Measurements from ENCODE around the gene DHDH.
A peak's percentile ranks its signal among the peaks of the same experiment; 100 is the strongest.

The DHDH gene

DNA sequence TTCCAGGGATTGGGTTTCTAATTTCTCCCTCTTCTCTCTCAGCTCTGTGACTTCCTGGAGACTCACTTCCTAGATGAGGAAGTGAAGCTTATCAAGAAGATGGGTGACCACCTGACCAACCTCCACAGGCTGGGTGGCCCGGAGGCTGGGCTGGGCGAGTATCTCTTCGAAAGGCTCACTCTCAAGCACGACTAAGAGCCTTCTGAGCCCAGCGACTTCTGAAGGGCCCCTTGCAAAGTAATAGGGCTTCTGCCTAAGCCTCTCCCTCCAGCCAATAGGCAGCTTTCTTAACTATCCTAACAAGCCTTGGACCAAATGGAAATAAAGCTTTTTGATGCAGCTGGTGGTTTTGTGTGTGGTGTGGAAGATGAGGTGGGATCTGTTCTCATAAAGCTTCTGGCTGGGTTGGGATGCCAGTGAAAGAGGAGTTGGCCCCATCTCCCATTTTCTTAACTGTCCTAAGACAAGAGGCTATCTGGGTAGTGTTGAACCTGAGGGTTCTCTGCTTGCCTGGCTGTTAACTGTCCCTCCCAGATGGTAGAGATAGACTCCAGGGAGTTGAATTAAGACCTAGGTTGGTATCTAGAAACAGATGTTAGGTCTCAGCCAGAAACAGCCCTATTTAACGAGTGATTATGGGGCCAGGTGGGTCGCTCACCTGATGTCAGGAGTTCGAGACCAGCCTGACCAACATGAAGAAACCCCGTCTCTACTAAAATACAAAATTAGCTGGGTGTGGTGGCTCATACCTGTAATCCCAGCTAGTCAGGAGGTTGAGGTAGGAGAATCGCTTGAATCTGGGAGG is 33.2 kb downstream of the DHDH start:
- DNase-seq (ENCODE audit: low read depth in 3 of 3): no peak

DNA sequence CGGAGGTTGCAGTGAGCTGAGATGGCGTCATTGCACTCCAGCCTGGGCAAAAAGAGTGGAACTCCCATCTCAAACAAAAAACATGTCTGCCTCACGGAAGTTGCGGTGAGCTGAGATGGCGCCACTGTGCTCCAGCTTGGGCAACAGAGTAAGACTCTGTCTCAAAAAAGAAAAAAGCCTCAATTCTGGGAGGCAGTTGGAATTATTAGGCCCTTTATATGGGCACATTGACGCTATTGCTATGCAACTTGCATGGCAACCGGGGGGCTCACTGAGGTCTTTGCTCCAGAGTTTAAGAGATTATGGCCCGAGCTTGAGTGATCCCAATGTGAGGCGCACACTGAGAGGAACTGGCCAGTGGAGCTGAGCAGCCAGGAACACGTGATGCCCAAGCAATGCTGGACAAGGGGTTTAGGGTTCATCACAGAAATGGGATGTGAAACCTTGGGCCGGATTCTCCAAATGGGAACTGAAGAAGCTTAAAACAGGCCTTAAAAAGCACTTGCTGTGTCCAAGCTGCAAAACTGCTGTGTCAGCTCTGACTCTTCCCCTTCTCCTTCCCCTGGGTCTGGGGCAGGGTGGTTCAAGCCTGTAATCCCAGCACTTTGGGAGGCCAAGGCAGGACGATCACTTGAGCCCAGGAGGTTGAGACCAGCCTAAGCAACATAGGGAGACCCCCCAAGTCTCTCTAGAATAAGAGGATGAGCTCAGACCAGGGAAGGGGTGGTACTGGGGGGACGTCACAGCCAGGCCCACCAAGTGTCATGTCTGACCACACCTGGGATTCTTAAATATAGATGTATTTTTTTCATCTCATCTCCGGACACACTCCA is 34.1 kb downstream of the DHDH start:
- DNase-seq (ENCODE audit: low read depth in 3 of 3): no peak

DNA sequence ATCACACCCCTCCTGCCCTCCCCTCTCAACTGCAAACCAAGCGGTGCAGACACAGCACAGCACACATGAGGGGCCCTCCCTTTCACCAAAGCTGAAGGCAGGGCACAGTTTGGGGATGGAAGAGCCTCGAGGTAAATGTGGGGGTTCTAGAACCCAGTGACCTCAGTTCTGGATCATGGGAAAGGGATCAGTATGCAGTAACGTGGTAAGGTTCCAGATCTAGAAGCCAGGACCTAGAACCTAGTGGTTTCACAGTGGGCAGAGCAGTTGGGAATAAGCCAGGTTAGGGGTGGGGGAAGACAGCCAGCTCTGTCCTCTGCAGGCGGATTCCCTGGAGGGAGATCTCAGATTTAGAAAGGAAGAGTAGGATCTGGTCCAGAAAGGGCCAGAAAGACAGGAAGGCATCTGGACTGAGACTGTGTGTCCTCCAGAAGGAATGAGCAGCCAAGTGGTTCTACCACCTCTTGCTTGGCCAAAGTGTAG is 34.7 kb downstream of the DHDH start:
- DNase-seq (ENCODE audit: low read depth in 3 of 3): no peak

DNA sequence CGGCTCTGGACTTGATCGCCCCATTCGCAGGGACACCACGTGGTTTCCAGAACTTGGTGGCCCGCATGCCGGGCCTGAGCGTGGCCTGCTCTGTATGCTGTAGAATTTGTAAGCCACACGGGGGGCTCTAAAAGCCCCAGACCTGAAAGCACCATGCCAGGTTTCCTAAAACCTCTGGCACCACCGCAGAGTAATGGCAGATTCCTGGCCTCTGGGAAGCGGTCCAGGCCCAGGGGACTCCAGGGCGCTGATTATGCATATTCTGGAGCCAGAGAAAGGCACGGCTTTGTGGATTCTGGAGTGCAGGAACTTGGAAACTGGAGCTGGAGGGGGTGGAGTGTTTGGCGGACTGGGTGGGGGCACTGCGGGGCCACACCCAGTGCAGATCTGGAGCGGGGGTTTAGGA is 35.3 kb downstream of the DHDH start:
- DNase-seq (ENCODE audit: low read depth in 3 of 3): no peak

DNA sequence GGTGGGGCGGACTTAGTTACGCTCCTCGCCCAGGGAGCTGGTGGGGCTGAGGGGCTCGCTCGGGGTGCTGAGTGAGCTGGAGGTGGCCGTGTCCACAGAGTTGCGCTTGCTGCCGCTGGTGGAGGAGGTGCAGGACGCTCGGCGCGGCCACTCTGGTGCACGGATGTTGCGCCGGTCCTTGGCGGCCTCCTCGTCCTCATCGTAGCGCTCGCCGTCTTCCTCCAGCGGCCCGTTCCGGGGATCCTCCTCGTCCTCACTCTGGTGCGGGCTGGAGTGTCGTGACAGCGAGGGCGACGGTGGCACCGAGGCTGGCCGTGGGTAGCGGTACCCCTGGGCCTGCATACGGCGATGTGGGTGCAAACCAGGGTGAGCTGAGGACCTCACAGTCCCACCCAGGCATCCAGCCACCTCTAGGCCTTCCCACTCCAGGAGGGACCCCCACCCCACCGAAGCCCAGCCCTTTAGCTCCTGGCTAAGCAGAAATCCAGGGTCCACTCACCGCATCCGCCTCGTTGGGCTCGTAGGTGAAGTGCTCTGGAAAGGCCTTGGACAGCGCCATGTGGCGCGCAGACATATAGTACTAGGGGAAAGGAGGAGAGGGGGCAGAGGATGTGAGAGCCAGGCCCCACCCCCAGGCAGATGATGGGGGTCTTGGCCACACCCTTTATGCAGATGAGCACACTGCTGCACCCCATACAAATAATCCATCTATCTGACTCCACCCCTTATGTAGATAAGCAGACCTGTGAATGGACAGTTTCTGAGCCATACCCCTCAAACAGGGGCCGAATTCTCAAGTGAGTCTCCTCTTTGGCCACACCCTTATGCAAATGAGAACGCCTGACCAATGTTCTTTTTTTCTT is 36.0 kb downstream of the DHDH start:
- no peak for DNase-seq (ENCODE audit: low read depth in 3 of 3)

DNA sequence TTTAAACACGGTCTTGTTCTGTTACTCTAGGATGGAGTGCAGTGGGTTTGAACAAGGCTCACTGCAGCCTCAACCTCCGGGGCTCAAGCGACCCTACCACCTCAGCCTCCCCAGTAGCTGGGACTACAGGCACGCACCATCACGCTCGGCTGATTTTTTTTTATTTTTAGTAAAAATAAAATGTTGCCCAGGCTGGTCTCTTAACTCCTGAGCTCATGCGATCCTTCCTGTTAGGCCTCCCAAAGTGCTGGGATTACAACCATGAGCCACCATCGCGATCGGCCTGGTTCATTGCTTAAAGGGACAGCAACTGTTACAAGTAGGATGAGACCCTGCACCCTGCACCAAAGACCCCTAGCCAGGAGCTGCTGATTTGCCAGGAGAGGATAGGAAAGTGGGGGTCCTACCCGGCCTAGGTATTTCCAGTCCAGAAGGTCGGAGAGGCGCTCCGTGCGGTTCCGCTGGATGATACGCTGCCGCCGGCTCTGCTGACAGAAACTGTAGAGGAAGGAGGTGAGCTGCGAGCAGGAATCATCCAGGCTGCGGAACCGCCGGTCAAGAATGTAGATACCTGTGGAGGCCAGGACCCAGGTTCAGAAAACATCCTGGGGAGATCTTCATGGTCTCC is 36.8 kb downstream of the DHDH start:
- no peak for DNase-seq (ENCODE audit: low read depth in 3 of 3)

DNA sequence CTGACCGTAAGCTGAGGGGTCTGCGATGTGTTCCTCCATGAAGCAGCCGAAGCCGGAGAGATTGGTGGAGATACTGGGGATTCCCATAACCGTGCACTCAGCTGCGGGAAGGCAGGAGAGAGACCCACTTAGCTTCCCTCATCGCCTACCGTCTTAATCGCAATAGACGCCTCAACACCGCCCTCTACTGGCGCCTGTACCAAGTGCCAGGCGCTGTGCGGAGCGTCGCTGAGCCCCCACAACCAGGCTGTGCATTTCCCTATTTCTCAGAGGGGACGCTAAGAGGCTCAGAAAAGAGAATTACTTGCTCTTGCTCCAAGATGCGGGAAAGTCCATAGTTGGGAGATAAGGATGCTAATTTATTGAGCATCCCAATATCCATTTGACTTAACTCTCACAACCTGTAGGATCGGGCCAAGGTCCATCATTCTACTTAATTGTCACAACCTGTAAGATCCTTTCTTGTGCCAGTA is 37.5 kb downstream of the DHDH start:
- DNase-seq (ENCODE audit: low read depth in 3 of 3): peak; percentile 67 to 75 (median 69)

DNA sequence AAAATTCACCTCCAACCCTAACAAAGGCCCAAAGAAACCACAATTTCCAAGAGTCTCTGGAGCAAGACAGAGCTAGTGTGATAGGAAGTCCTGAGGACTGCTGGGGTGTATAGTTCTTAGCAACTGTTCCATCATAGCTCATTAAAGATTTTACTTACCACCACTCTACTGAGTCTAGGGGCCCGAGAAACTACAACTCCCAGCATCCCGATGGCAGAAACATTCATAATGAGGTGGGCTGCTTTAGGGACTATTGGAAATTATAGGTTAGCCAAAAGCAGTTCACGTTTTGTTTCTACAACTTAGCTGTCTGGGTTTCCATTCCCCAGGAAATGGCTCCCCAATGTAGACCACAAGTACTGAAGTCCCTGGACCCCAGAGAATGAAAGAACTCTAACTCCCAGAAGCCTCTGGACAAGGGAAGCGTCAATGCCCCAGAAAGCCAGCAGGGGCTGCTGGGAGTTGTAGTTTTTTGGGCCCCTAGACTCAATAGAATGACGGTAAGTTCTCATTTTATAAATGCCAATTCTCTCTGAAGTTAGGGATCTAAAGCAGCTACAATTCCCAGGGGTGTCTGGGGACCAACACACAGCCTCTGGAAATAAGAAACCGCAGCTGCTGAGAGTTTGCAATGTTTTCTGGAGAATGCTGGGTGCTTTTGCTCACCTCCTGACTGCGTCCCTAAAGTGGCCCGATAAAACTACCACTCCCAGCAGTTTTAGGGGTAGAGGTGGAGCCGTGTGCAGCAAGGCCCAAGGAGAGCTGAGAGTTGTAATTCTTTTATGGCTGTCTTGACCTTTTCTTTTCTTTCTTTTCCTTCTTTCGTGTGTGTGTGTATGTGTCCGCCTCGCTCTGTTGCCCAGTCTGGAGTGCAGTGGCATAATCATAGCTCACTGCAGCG is 42.7 kb downstream of the DHDH start:
- DNase-seq (ENCODE audit: low read depth in 3 of 3): no peak

DNA sequence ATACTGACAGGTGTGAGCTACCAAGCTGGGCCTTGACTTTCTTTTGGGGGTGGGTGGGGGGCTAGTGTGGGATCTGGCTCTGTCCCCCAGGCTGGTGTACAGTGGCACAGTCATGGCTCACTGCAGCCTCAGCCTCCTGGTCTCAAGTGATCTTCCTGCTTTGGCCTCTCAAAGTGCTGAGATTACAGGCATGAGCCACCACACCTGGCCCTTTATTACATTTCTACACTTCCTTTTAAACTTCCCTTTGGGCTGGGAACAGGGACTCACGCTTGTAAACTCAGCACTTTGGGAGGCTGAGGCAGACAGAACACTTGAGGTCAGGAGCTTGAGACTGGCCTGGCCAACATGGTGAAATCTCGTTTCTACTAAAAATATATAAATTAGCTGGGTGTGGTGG is 43.6 kb downstream of the DHDH start:
- DNase-seq (ENCODE audit: low read depth in 3 of 3): no peak

DNA sequence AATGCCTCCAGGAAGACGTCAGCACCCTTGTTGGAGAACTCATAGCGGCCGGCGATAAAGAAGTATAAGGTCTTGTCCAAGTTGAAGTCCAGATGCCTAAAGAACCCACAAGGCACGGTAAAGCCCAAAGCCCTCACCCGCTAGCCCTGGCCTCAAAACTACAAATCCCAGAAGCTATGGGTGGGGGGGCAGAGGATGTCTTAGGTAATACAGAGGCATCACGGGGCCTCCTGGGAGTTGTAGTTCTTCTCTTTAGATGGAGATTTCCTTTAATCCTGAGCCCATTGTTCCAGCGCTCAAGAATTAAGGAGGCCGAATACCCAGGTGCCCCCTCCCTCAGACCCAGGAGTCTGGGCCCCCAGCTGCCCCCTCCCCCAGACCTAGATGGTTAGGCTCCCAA is 48.8 kb downstream of the DHDH start:
- no peak for DNase-seq (ENCODE audit: low read depth in 3 of 3)

DNA sequence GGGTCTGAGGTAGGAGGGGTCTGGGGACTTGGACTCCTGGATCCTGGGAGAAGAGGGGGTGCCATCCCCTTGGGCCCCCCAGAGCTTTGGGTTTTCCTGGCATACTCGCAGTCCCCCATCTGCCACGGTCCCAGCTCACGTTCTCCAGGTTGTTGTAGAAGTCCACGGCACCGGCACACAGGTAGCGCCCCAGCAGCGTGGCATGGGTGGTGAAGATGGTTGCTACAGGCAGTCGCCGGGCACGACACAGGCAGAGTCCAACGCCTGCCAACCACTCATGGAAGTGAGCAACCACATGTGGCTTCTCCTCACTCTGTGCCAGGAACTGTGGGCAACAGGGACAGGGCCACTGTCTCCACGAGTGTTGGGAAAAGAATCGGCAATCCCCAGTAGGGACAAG is 52.2 kb downstream of the DHDH start:
- DNase-seq (ENCODE audit: low read depth in 3 of 3): no peak

DNA sequence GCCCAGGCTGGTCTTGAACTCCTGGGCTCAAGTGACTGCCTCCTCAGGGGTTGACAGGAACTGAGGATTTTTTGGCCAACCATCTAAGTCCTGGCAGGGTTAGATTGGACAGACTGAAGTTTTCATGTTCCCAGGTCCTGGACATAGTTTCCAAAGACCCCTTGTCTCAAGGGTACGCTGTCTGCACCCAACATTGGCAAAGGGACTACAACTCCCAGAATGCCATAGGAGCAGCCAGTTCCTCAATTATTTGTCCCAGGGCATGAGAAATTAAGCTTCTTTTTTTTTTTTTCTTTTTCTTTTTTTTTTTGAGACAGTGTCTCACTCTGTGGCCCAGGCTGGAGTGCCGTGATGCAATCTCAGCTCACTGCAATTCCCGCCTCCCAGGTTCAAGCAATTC is 52.7 kb downstream of the DHDH start:
- DNase-seq (ENCODE audit: low read depth in 3 of 3): no peak

DNA sequence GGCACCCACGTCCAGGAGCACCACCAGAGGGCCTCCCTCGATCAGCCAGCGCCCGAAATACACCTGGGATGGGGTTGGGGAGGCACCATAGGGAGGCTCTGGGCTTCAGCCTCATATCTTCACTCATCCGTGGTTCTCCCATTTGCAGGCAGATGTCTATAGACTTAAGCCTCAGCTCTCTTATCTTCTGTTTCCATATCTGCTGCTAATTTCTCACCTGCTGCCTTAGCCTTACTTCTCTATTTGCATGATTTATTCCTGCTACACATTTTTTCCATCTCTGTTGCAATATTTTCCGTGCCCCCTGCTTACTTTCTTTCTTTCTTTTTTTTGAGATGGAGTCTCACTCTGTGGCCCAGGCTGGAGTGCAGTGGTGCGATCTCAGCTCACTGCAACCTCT is 53.8 kb downstream of the DHDH start:
- no peak for DNase-seq (ENCODE audit: low read depth in 3 of 3)

DNA sequence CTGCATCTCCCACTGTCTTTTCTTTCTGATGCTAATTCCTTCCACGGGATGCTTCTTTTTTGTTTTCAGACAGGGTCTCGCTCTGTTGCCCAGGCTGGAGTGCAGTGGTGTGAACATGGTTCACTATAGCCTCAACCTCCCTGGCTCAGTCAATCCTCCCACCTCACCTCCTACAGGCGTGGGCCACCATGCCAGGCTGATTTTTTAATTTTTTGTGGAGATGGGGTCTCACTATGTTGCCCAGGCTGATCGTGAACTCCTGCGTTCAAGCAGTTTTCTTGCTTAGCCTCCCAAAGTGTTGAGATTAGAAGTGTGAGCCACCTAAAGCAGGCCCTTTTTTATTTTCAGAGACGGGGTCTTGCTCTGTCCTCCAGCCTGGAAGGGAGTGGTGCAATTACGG is 54.8 kb downstream of the DHDH start:
- DNase-seq (ENCODE audit: low read depth in 3 of 3): no peak

DNA sequence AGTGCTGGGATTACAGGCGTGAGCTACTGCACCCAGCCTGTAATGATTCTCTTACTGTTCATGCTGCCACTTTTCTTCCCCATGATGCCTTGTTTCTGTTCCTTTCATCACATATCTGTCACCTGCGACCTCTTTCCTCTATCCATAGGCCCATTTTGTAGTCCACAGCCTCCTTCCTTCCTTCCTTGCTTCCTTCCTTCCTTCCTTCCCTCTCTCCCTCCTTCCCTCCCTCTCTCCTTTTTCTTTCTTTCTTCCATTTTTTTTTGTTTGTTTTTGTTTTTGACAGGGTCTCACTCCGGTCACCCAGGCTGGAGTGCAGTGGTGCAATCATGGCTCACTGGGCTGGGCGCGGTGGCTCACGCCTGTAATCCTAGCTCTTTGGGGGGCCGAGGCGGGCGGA is 55.4 kb downstream of the DHDH start:
- DNase-seq (ENCODE audit: low read depth in 3 of 3): no peak

DNA sequence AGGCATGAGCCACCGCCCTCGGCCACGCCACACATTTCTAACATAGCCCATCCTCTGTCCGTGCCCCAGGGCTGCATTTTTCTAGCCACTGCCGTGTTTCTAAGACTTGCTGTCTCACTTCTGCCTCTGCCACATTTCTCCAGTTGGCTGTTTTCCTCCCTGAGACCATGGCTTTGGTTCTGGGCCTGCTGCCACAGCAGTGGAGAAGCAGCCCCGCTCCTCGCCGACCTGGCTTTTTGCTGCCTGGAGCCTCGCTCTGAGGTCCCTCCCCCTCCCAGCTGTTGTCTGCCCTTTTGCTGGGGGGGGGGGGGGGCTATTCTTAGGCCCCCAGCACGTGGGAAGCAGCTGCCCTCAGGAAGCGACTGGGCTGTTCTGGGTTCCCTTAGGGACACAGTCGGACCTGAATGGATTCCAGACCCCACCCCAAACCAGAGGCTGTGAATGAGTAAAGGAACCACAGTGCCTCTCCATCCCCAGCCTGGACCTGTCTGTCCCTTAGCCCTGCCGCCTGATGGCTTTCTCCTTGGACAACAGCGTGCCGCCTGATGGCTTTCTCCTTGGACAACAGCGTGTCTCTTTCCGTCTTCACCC is 56.3 kb downstream of the DHDH start:
- no peak for DNase-seq (ENCODE audit: low read depth in 3 of 3)

DNA sequence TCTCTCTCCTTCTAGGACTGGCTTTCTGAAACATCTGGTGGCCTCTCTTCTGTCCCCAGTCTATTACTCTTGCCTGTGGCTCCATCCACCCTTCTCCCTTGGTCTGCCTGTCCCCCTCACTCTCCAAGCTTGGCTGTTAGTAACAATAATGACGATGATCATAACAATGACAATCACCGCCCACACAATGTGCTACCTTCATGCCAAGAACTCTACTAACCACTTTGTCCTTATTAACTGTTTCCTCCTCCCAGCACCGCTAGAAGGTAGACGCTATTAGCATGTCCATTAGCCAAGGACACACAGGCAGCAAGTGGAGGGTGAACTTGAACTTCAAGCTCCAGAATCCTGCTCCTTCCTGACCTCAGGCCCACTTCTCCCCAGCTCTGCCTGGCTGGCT is 56.9 kb downstream of the DHDH start:
- DNase-seq (ENCODE audit: low read depth in 3 of 3): no peak

DNA sequence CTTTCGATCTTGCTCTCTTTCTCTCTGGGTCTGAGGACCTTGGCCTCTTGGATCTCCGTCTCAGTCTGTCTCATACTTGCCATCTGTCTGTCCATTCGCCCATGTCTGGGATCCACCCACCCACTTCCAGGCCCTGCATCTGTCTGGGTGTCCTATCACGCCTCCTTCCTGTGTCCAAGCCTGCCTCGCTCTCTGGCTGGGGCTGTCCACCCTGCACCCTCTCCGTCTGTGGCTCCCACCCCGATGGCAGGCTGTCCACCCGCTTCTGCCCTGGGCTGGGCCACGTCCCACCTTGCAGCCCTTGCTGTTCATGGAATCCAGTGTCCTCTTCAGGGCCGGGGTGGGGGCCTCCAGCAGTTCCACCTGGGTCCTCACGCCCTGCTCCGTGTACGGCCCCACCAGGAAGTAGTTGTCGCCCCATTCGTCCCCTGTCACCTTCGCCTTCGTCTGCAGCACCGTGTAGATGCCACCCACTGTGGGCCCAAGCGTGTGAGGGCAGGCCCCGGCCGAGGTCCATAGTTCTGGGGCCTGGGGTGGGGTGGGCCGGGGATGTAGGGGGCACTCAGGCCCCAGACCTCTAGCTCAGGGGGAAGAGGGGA is 57.6 kb downstream of the DHDH start:
- DNase-seq (ENCODE audit: low read depth in 3 of 3): no peak

DNA sequence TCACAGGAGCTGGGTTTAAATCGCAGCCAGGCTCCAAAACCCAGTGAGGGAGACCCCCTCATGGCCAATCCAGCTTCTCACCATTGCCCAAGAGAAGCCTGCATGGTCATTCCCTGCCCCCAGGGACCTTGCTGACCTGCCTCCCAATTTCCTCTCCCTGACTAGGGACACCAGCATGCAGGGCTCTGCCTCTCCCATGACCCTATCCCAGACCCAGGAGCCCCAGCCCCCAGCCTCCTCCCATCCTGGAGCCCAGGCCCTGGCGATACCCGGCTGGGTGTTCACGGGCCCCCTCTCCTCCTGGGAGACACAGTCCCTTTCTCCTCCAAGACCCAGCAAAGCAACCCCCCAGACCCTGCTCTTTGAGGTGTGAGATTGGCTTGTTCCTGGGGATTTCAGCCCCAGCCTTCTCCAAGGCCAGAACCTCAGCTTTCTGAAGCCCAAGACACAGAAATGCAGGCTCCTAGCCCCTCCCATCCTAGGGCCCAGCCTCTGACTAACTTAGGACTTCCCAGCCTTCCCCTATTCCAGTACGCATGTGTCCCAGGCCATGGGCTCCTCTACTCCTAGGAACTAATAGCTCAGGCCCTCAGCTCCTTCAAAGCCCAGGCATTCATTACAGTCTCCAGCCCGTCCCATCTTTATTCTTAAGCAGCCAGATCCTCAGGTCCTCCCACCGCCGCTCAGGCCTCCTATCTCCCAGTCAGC is 58.5 kb downstream of the DHDH start:
- DNase-seq (ENCODE audit: low read depth in 3 of 3): no peak
